ENCODE data around the gene RP9. TPM values are rescaled to one million over a fixed set of nuclear protein-coding genes. Genes with fewer than 3 reads are reported as not detected.

The RP9 gene, protein sequence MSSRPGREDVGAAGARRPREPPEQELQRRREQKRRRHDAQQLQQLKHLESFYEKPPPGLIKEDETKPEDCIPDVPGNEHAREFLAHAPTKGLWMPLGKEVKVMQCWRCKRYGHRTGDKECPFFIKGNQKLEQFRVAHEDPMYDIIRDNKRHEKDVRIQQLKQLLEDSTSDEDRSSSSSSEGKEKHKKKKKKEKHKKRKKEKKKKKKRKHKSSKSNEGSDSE
- total RNA-seq (2014; rRNA removed; shearing (Covaris generic)) = 13.4 and 15.4 TPM in 2 replicates

- DNase-seq (ENCODE audit: low read depth) = peak; percentile 60
Measured at GRCh38 chr7:33109005-33109757, at the start of gene RP9. Gene RP9 (minus strand): TSS chr7:33109404. CDS start chr7:33109372, 32 bp downstream.

DNA sequence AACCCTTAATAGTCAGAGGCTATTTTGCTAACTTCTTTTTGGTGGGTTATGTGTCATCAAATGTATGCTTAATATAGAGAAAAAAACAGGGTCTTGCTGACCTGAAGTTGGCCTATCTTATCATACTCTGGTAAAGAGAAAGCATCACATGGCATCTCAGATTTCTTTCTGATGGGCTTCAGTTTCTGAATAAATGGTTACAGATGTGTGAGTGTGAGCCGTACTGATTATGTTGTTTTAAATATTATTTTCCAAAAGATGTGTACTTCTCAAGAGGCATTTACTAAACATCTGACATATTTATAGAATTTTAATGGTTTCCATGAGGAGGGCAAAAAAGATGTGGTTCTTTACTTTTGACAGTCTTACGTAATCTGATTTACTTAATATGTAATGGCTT, 48.6 kb upstream of the RP9 start:
- DNase-seq (ENCODE audit: low read depth) = no peak

GRCh38 chr7:33157311-33157710, 48.1 kb upstream of the RP9 start:
- DNase-seq (ENCODE audit: low read depth) = no peak

- DNase-seq (ENCODE audit: low read depth) = no peak
Measured at GRCh38 chr7:33156441-33156840, 47.2 kb upstream of the RP9 start.

- DNase-seq (ENCODE audit: low read depth) = peak; percentile 29
Measured at GRCh38 chr7:33155811-33156210, 46.6 kb upstream of the RP9 start.

DNA sequence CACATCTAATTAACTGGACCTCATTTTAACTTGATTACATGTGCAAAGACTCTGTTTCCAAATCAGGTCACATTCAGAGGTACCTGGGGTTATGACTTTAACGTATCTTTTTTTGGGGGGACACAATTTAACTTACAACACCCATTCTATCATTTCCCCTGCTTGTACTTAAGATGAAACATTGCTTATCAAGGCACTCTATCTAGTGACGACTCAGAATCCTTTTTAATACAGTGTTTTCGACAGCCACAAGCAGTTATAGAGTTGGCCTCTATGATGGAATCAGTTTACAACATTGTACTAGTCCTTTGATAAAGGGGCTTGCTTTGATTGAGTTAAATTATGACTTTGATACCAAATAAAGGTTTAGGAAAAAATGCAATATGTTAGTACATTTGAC, 42.9 kb upstream of the RP9 start:
- no peak for DNase-seq (ENCODE audit: low read depth)

DNA sequence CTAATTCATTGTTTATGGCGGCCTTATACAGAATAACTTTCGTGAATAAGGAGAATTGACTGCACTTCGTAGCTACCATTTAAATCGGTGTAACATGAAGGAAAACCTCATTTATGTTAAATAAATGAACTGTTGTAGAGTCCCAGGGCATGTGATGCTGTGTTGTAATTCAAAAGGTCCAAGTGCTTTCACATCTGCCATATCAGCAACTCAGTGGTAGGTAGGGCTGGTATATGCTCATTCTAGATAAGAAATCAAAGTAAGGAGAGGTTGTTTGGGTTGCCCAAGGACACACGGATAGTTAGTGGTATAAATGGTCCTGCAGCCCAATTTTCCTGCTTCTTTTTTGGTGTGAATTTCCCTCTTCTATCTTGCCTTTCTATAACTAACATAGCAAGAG, 36.0 kb upstream of the RP9 start:
- no peak for DNase-seq (ENCODE audit: low read depth)

- peak; percentile 87 for DNase-seq (ENCODE audit: low read depth)
Measured at GRCh38 chr7:33143996-33144718, 35.0 kb upstream of the RP9 start.

- DNase-seq (ENCODE audit: low read depth) = no peak
Measured at GRCh38 chr7:33142585-33142984, 33.4 kb upstream of the RP9 start.

- DNase-seq (ENCODE audit: low read depth) = no peak
Measured at GRCh38 chr7:33137103-33137502, 27.9 kb upstream of the RP9 start.

- peak; percentile 54 for DNase-seq (ENCODE audit: low read depth)
Measured at GRCh38 chr7:33130184-33130583, 21.0 kb upstream of the RP9 start.

DNA sequence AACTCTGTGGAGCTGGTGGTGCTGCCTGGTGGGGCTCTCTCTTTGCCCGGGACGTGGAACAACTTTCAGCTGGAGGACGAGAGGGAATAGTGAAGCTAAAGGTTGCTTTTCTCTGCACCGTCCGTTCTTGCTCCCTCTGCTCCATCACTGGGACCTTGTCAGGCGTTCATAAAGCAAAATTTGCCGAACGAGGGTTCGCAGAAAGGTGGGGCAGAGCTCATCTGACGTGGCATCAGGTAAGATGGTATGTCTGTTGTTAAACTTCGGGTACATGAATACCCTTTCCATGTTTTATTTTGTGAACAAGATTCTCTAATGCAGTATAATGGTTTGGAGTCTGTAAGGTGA, 20.6 kb upstream of the RP9 start:
- no peak for DNase-seq (ENCODE audit: low read depth)

DNA sequence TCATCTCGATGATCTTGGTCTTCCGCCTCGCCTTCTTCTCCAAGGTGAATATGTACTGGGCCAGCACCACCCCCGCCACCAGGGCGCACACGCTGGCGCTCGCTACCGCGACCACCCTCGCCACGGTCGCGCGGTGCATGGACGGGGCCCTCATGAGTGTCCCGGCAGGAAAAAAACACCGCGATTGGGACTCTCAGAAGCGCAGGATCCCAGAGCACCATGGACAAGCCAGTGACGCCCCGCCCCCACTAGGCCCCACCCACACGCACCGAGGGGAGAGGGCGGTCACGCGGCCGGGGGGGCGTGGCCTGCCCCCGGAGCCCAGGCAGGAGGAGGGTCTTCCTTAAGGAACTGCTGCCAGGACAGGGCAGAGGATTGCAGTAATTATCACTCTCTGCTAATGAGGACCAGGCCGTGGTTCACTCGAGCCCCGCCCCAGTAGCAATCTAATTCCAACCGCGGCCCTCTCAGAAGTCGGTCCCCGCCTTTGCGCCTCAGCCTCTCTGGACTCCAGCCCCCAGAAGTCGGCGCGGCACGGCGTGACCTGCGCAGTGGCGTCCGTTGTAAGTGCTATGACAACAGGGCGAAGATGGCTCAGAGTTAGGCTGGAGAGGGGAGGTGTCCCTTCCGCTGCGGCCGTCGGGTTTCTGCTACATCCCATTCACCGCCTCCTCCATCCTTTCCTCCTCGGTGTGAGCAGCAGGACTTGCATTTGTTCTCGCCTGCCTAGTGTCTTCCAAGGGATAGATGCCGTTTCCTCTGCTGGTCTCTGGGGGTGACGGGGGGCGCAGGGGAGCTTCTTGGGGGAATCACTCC, 20.0 kb upstream of the RP9 start, which contains the start of gene BBS9:
Gene BBS9, plus strand, starts transcription at position 575 of the 816 bp plus-strand sequence. CDS start 16,689 bp downstream, outside the sequence.
- DNase-seq (ENCODE audit: low read depth) = peak; percentile 97

GRCh38 chr7:33128631-33128989, 19.4 kb upstream of the RP9 start:
- DNase-seq (ENCODE audit: low read depth) = no peak

- DNase-seq (ENCODE audit: low read depth) = no peak
Measured at GRCh38 chr7:33127085-33127484, 17.9 kb upstream of the RP9 start.

GRCh38 chr7:33118383-33118782, 9.2 kb upstream of the RP9 start:
- DNase-seq (ENCODE audit: low read depth) = no peak

DNA sequence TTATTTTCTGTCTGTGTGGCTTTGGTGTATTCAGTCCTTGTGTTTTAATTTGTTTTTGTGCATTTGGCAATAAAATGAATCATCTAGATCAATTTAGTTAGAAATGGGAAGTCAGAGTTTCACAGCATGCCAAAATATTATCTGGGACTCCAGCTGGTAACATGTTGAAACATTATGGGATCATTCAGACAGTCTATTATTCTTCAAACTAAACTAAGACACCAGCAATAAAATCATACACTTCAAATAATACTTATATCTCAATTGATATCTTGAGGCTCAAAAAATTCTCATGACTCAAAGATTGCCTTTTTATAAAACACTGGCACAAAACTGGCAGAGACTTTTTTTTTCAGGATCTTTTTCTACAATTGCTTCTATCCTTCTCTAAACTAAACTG, 5.8 kb upstream of the RP9 start:
- DNase-seq (ENCODE audit: low read depth) = no peak

GRCh38 chr7:33111614-33112013, 2.4 kb upstream of the RP9 start:
- no peak for DNase-seq (ENCODE audit: low read depth)

- peak; percentile 55 for DNase-seq (ENCODE audit: low read depth)
Measured at GRCh38 chr7:33109758-33110238, 594 bp upstream of the RP9 start.

GRCh38 chr7:33108554-33109004, 625 bp downstream of the RP9 start:
- peak; percentile 57 for DNase-seq (ENCODE audit: low read depth)
